G401.6 (cell line): ENCODE data around the gene STYXL1.

Experiments
- FAIRE-seq: peaks from 2 replicates; lab custom pipeline; 2012; peaks lifted over from hg19 to GRCh38; lab: Jason Lieb, UNC

Gene STYXL1

DNA sequence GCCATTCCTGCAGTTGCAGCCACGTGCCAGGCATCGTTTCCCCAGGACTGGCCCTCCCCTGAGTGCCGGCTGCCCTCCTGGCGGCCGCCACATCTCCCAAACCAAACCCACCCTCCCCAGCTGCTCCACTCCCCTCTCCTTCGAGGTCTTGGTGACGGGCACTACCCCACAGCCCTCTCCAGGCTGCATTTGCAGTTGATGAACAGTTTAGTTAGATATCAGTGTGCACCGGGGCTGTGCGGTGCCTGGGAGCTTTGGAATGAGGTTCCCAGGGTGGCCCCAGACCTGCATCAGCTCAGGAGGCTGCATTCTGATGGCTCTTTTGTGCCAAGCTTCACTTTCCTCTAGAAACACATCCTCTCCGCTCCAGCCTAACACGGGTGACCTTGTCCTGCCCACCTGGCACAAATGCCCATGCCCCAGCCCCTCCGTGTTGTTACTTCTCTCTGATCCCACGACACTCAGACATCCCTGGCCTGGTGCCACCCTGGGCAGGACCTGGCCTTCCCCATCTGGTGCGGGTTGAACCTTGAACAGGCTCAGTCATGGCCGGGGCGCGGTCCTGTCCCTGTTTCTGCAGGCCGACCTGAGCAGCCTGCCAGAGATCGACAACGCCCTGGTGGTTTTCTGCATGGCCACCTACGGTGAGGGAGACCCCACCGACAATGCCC is 67.9 kb downstream of the STYXL1 start:
- no peak for FAIRE-seq

GRCh38 chr7:75977743-75978142 is 70.1 kb downstream of the STYXL1 start:
- FAIRE-seq = no peak

DNA sequence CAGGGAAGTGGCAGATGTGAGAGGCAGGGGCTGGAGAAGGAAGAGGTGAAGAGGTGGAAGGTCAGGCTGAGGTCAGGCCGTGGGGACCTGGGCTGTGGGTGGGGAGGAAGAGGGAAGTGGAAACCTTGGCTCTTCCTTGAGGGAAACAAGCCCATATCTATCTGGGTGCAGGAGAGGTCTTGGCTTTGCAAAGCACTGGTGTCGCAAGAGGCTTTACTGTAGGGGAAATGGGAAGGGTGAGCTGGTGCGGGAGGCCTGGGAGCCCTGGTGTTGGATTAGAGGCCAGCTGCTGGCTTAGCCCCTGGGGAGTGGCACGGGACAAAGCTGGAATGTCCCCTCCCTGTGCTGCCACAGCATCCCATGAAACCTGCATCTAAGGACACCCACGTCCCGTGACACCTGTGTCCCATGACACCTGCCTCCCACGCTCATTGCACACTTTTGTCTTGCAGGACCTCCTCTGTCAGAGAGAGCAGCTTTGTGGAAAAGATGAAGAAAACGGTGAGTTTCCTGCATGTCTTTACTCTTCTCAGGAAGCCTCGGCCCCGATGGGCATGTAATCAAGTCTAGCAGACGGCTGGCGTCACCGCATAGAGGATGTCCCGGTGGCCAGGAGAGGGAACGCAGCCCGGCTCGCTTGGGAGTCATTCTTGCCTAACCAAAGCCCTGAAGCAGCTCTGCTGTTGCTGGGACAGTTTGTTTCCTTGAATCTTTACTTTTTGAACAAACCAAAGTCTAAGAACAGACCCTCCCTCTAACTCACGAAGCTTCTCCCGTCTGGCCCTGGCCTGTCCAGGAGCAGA is 75.6 kb downstream of the STYXL1 start:
- no peak for FAIRE-seq

DNA sequence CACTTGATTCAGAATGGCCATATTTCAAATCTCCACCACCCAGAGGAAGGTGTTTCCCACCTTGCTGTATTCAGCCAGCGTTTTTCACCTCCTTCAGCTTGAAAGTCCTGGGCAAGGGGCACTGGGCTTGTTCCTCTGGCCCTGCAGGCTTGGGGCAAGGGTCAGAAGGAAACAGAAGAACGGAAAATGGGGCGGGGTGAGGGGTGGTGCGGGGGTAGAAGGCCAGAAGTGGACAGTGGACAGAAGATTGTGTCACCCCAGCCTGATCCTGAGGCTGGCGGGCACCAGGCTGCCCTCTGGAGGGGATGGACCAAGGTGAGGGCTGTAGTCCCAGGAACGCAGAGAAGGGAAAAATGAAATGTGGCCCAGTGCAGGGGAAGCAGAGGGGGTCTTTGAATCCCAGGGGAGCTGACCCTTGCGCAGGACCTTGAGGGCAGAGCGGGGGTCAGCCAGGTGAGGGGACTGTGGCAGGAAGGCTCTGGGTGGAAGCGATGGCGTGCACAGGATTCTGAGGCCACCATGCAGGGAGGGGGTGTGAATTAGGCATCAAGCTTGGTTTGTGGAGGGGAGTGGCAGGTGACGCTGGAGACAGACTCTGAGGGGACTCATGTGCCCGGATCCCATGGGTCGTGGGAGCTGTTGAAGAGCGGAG is 76.4 kb downstream of the STYXL1 start:
- no peak for FAIRE-seq

GRCh38 chr7:75969704-75970498 is 77.9 kb downstream of the STYXL1 start:
- no peak for FAIRE-seq

DNA sequence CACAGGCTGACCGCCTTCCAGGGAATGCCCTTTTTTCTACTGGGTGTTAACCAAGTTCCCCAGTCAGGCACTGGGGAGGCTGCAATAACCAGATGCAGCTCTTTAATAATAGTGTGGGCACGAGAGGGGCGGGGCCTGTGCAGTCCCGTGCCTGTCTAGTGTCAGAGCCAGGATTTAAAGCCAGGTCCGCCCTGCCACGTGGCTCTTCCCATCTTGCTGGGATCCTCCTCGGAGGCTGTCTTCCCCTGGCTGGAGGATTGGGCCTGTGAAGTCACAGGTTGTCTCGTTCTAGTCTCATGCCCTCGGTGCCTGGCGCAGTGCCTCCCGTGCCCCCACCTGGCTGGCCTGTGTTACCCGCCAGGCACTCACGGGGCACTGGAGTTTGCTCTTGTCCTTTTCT is 78.6 kb downstream of the STYXL1 start:
- FAIRE-seq = no peak

- FAIRE-seq = no peak
These were observed 79.2 kb downstream of the STYXL1 start for GRCh38 chr7:75968561-75969001.

GRCh38 chr7:75968012-75968411 is 79.8 kb downstream of the STYXL1 start:
- no peak for FAIRE-seq

DNA sequence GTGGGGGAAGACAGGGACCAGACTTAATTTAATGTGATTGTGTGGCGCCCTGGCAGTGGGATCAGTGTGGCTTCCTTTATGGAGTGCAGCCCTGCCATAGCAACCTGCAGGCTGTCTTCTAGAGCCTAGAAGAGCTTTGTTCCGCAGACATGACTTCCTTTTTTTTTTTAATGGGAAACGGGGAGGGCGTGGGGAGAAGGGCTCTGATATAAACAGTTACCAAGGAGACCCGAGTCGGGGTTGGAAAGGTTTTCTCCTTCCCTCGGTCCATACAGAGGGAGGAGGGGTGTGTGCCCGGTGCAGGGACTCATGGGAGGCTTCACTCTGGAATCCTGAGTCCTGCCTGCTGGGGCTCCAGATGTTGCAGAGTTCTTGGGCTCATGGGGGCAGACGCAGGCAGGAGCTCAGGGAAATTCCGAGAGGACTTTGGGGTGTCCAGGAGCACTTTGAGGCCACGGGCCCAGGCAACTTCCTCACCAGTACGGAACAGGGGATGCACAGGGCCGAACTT is 80.3 kb downstream of the STYXL1 start:
- FAIRE-seq = no peak

DNA sequence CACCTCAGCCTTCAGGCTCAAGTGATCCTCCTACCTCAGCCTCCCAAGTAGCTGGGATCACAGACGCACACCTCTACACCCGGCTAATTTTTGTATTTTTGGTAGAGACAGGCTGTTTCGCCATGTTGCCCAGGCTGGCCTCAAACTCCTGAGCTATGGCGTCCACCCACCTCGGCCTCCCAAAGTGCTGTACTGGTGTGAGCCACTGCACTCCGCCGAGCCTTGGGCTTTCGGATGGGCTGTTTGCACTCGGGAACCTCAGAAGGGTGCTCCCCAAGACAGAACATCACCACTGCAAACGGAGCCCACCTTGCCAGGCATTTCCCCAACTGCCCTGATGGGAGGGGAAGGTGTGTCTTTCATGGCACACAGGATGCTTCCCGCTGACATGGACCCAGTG is 80.7 kb downstream of the STYXL1 start:
- FAIRE-seq = no peak

DNA sequence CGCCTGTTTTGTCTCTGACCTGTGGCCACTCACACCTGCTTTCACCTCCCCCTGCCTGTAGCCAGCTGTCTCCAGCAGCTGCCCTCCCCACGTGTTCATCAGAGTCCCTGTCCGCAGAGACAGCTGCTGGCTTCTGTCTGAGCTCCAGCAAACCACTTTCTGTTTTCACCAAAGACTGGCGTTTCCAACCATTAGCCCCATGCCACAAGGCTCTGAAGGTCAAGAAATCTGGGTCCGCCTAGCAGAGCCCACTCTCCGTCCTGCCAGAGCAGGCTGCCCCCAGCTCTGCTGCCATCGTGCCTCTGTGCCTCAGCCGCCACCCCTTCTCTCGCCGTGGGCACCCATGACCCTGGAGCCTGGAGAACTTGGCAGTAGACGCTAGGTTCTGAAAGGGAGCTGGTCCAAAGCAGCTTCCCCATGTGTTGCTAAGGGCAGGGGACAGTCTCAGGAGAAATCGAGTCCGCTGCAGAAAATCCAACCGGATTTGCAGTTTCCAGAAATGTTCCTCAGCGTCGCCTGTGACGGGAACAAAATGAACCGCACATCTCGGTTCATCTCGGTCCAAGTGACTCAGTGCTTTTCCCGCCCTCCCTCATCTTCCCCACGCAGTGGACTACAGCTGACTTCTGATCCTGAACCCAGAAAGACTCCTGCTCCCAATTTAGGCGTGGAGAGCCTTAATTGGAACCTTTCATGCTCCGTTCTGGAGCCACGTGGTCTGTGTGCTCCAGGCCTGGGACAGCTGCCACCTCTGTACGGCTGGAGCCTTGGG is 81.4 kb downstream of the STYXL1 start:
- no peak for FAIRE-seq

DNA sequence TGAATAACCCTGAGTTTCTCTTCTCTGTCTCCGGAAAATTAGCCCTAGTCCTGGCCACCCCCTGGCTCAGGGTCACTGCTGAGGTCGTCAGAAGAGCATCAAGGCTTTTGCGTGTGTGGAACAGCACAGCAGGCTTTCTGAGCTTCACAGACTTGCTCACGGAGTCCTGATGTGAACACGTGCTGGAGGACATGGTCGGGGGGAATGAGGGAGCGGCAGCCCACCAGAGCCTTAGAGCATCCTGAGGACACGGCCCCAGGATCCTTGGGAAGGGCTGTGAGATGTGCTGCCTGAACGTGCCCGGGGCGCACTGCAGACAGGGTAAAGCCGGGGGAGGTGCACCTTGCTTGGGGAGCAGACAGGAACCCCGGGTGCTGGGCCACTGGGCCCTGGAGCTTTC is 82.2 kb downstream of the STYXL1 start:
- FAIRE-seq = no peak

DNA sequence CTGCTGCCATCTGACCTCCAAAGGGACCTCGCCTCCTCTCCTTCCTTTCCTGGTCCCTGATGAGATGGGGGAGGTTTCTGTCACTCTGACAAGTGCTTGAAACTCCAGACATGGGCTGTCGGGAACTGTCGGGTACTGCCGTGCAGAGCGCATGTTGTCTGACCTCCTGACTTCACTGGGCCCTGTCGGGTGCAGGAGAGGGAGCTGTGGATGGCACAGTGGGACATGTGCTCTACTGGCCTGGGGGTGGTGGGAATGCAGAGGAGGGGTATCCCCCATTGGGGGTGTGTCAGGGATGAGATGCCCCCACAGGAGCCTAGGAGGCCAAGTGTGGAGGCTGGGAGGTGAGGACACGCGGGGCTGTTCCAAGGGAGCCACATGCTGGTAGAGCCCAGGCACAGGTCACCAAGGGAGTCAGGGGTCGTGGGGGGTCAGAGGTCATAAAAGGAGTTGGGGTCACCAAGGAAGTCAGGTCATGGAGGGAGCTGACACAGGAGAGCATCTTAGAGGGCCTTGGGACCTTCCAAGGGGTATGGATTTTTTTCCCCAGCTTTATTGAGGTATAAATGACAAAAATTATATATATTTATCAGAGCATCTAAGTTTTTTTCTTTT is 84.3 kb downstream of the STYXL1 start:
- FAIRE-seq = no peak

DNA sequence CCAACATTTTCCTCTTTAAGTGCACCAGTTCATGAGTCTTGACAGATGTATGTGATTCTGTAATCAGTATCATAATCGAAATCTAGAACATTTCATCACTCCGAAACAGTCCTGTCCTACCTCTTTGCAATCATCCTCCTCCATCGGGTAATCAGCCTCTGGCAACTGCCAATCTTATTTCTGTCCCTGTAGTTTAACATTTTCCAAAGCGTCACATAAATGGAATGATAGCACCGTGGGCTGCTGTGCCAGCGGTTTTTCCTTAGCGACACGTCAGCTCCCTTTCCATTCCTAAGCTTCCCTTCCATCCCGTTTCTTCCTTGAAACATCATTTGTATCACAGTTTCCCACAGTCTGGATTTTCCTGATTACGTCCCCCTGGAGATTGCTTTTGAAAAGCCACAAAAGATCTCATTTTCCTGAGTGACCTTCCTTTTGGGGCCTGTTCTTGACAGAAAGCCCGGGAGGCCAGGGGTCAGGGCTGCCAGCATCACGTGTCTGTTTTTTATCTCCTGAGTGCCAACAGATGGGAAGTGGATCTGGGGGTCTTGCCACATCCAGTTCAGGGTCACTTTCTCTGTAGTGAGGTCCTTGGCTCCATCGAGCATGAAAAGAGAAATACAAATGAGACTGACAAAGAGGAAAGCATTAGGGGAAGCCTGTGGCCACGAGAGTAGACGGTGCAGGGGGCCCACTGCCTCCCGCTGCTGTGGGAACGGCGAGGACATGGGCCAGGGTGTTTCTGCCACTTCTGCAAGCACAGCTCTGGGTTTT is 85.0 kb downstream of the STYXL1 start:
- FAIRE-seq = no peak

DNA sequence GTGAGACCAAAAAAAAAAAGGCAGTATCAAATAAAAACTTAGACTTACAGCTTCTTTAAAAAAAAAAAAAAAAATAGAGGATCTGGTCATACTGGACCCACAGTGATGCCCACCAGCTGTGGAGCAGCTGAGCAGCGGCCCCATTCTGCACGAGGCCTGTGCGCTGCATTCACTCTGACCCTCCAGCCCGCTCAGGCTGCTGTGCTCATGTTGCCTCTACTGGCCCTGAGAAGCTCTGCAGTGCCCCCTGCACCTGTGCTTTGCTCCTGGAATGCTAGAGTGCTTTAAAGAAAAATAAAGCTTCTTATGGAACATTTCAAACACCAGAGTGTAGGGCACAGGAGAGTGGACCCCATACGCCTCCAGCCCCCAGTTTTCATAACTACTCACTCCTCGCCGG is 86.6 kb downstream of the STYXL1 start:
- no peak for FAIRE-seq

- no peak for FAIRE-seq
These were observed 87.4 kb downstream of the STYXL1 start for GRCh38 chr7:75960372-75960771.

DNA sequence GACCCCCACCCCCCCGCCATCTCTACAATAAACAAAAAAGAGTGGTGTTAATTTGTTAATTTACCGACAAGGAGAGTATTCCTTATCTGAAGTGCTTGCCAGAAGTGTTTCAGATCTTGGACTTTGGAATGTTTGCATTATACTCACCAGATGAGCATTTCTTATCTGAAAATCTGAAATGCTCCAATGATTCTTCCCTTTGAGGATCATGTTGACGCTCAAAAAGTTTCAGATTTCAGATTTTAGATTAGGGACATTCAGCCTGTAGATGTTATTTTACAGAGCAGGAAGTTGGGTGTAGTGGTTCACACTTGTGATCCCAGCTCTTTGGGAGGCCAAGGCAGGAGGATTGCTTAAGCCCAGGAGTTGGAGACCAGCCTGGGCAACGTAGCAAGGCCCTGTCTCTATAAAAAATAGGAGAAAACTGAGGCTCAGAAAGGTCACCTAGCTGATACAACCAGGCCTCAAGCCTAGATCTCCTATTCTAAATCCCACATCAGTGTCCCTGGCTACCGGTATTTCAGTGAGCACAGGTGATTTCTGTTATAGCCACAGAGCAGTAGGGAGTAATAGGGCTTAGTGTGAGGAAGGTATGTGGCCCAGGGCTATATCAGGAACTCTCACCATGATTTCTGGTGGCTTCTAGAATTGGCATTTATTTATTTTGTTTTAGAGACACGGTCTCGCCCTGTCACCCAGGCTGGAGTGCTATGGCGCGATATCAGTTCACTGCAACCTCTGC is 88.8 kb downstream of the STYXL1 start:
- no peak for FAIRE-seq

DNA sequence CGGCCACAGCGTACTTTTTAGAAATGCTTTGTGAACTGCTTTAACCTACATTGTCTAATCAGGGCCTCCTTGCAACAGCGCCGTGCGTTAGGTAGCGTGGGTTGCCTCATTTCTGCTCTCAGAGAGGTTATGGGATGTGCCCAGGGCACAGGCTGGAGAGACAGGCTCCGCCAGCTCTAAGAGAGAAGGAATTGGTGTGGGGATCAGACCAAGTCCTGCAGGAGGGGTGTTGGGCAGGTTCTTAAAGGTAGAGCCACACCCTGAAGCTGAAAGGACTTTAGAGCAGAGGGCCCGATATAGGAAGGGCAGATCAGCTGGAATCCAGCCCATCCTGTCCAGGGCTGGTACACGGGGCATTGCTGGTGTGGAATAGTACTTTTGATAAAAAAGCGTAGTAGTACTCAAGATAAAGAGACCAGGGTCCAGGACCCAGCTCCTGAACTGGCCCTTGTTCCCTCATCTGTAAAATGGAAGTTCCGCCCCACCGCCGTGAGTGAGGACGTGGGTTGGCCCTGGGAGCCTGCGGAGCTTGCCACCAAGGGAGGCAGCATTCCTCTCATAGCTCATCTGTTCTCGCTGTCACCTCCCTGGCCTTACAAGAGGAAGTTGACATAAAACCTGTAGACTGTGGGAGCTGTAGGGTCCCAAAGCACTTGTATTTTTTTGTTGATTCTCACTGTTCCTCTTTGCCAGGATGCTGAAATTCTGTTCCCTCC is 90.6 kb downstream of the STYXL1 start:
- FAIRE-seq = no peak
